ENCODE results near the gene FBXO46.

The FBXO46 gene

GRCh38 chr19:45711851-45712698 lies 18.6 kb downstream of the FBXO46 start:
- TF ChIP-seq POLR2AphosphoS5 (IDR thresholded peaks at IDR 0.05; ENCODE audit: low read depth, low read length), result no peak
- TF ChIP-seq FOXP2 (optimal IDR thresholded peaks at IDR 0.05; ENCODE audit: borderline replicate concordance, extremely low read depth, extremely low read length, insufficient read depth), result no peak
- TF ChIP-seq SIN3A (IDR thresholded peaks at IDR 0.05; ENCODE audit: borderline replicate concordance, insufficient read depth, low read length), result no peak
- TF ChIP-seq TAF1 (IDR thresholded peaks at IDR 0.05; ENCODE audit: borderline replicate concordance, insufficient read depth, low read length), result no peak
- TF ChIP-seq REST (IDR thresholded peaks at IDR 0.05; ENCODE audit: insufficient read depth in 1 of 2, low read depth in 2 of 2, low read length in 2 of 2), result no peak

DNA sequence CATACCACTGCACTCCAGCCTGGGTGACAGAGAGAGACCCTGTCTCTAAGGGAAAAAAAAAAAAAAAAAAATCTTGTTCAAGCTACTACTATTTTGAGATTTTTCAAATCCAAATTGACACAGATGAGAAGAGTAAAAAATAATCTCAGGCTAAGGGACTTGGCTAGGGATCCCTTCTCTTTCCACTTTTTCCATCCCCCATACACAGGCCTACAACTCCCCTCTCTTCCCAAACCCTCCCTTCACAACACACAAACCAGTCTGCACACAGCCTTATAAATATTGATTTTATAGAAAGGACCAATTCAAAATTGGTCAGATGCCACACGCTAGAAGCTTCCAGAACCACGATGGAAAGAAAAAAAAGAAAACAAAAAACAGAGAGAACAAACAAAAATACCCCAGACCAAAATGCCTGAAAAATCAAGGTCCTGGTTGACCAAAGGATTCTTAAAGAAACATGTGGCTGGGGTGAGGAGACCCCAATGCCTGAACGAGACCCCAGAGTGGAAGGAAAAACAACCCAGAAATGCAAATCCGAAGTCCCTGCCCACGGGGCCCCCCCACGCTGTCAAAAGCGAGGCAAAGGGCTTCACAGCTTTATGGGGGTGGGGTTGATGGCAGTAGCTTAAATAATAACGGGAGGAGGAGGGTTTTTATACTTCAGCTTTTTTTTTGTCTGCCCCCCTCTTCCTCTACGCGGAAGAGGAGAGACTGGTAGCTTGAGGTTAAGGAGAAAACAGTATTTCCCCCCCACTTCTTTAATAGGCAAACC lies 20.2 kb downstream of the FBXO46 start:
- TF ChIP-seq POLR2AphosphoS5 (IDR thresholded peaks at IDR 0.05; ENCODE audit: low read depth, low read length) (no peak), REST (IDR thresholded peaks at IDR 0.05; ENCODE audit: insufficient read depth in 1 of 2, low read depth in 2 of 2, low read length in 2 of 2) (no peak), FOXP2 (optimal IDR thresholded peaks at IDR 0.05; ENCODE audit: borderline replicate concordance, extremely low read depth, extremely low read length, insufficient read depth) (no peak), TAF1 (IDR thresholded peaks at IDR 0.05; ENCODE audit: borderline replicate concordance, insufficient read depth, low read length) (no peak), SIN3A (IDR thresholded peaks at IDR 0.05; ENCODE audit: borderline replicate concordance, insufficient read depth, low read length) (no peak)

DNA sequence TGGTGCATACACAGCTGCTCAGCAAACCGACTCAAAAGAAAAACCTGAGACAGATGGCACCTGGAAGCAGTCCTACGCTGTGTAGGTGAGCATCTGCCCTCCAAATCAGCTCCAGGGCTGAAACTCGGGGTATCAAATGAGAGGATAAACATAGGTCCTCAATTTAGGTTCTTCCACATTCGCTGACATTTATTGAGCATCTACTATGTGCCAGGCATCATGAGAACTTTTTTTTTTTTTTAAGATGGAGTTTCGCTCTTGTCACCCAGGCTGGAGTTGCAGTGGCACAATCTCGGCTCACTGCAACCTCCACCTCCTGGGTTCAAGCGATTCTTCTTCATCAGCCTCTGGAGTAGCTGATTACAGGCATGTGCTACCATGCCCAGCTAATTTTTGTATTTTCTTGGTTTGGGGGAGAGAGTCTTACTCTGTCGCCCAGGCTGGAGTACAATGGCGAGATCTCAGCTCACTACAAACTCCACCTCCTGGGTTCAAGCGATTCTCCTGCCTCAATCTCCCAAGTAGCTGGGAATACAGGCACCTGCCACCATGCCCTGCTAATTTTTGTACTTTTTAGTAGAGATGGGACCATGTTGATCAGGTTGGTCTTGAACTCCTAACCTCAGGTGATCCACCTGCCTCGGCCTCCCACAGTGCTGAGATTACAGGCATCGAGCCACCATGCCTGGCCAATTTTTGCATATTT lies 24.8 kb downstream of the FBXO46 start:
- TF ChIP-seq POLR2AphosphoS5 (IDR thresholded peaks at IDR 0.05; ENCODE audit: low read depth, low read length), result no peak
- no peak for TF ChIP-seq FOXP2 (optimal IDR thresholded peaks at IDR 0.05; ENCODE audit: borderline replicate concordance, extremely low read depth, extremely low read length, insufficient read depth)
- TF ChIP-seq TAF1 (IDR thresholded peaks at IDR 0.05; ENCODE audit: borderline replicate concordance, insufficient read depth, low read length), result no peak
- no peak for TF ChIP-seq REST (IDR thresholded peaks at IDR 0.05; ENCODE audit: insufficient read depth in 1 of 2, low read depth in 2 of 2, low read length in 2 of 2)
- TF ChIP-seq SIN3A (IDR thresholded peaks at IDR 0.05; ENCODE audit: borderline replicate concordance, insufficient read depth, low read length), result no peak

- TF ChIP-seq FOXP2 (optimal IDR thresholded peaks at IDR 0.05; ENCODE audit: borderline replicate concordance, extremely low read depth, extremely low read length, insufficient read depth) (no peak), TAF1 (IDR thresholded peaks at IDR 0.05; ENCODE audit: borderline replicate concordance, insufficient read depth, low read length) (no peak), POLR2AphosphoS5 (IDR thresholded peaks at IDR 0.05; ENCODE audit: low read depth, low read length) (no peak), REST (IDR thresholded peaks at IDR 0.05; ENCODE audit: insufficient read depth in 1 of 2, low read depth in 2 of 2, low read length in 2 of 2) (no peak), SIN3A (IDR thresholded peaks at IDR 0.05; ENCODE audit: borderline replicate concordance, insufficient read depth, low read length) (no peak)
Measured at GRCh38 chr19:45705115-45705514, 25.6 kb downstream of the FBXO46 start.
